Left ventricle myocardium inferior (tissue), 1 donor: Measurements from ENCODE around the gene IFI44. TPM values are rescaled to one million over a fixed set of nuclear protein-coding genes. Genes with fewer than 3 reads are reported as not detected.

ENCODE experiments used
- DNase-seq: peaks from one replicate; pipeline ENCODE4 v3.0.0-alpha.2; 2020
- H3K27ac ChIP-seq: fragments of 200-600 bp; replicated peaks from 2 replicates; pipeline ENCODE4 v1.8.0; 2021
- H3K27me3 ChIP-seq: fragments of 200-600 bp; 2 replicates; pipeline ENCODE4 v1.8.0; 2021; ENCODE audit warnings: low read depth
- H3K36me3 ChIP-seq: fragments of 200-600 bp; 2 replicates; pipeline ENCODE4 v1.8.0; 2021
- H3K4me1 ChIP-seq: fragments of 200-600 bp; 2 replicates; pipeline ENCODE4 v1.8.0; 2021
- H3K4me3 ChIP-seq: fragments of 200-600 bp; 2 replicates; pipeline ENCODE4 v1.8.0; 2021; ENCODE audit warnings: mild to moderate bottlenecking, moderate library complexity
- H3K9me3 ChIP-seq: fragments of 200-600 bp; replicated peaks from 2 replicates; pipeline ENCODE4 v1.8.0; 2021
- CTCF ChIP-seq: fragments of 200-600 bp; IDR thresholded peaks from 2 replicates; pipeline ENCODE4 v1.8.0; 2021; ENCODE audit warnings: antibody characterized with exemption, mild to moderate bottlenecking, borderline replicate concordance
- intact Hi-C: fragments of 100-400 bp; cut with micrococcal nuclease; formaldehyde crosslinking; loops from one replicate; pipeline ENCODE4 v1.11.0; 2022
- total RNA-seq: library from RNA; stranded (reverse); fragmentation: NEBNext Ultra II Directional; extraction: Animal tissue kit (Norgen Biotek cat#: 25700); gene quantifications from one replicate; pipeline ENCODE4 v1.2.1, GENCODE V29; 2021
- donor health status: DM: no; HTN: yes; CAD: no; lungs with severe emphysema.

Gene IFI44
- total RNA-seq, 1 donor from 2014 or later, result 6.6 TPM

GRCh38 chr1:78713297-78713696, 63.7 kb downstream of the IFI44 start:
- intact Hi-C loops, result no loop called here
- TF ChIP-seq CTCF, result no peak

More at GRCh38 chr1:78713297-78713696, 63.7 kb downstream of the IFI44 start:
- Histone ChIP-seq H3K27me3 (no peaks in the 10 kb centered on the region), H3K9me3 (no peaks in the 10 kb centered on the region), H3K4me1 (no peaks in the 10 kb centered on the region), H3K36me3 (no peaks in the 10 kb centered on the region), H3K27ac (no peak overlapping the region), H3K4me3 (no peak overlapping the region)
- DNase-seq, result no peak

Other genes starting within 250 kb of the IFI44 start
- 0.44 TPM for gene PTGFR, start 158.9 kb upstream of the IFI44 start, total RNA-seq
- 5.4 TPM for gene IFI44L, start 29.4 kb upstream of the IFI44 start, total RNA-seq